GM12874 (cell line): Measurements from ENCODE around the gene TENM4.
A peak's percentile ranks its signal among the peaks of the same experiment; 100 is the strongest.

Source experiments
- TF ChIP-seq, protein P1 (sequence below): IDR thresholded peaks from 2 replicates; pipeline ENCODE4 v1.5.1; 2011; ENCODE audit warnings: low read depth, mild to moderate bottlenecking, control low read depth, low read length, moderate library complexity; ENCODE audit not compliant: insufficient read depth

The TENM4 gene

DNA sequence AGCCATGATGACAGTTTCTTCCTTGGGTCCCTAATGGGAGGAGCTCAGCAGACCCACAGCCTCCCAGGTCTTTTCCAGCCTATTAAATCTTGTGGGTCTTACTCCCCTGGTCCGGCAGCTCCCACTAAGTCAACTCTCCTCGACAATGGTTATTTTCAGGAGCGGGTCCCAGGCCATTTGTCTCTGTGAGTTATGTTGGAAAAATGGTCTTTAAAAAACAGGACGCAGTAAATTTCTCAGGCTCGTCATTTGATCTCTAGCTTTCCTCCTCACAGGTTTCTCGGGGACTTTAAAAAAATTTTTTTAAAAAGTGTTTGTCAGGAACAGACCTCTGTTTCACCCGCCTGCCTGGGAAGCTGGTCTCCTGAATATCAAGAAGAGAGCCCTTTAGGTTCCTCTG, 468.7 kb downstream of the TENM4 start:
- TF ChIP-seq, protein P1, sequence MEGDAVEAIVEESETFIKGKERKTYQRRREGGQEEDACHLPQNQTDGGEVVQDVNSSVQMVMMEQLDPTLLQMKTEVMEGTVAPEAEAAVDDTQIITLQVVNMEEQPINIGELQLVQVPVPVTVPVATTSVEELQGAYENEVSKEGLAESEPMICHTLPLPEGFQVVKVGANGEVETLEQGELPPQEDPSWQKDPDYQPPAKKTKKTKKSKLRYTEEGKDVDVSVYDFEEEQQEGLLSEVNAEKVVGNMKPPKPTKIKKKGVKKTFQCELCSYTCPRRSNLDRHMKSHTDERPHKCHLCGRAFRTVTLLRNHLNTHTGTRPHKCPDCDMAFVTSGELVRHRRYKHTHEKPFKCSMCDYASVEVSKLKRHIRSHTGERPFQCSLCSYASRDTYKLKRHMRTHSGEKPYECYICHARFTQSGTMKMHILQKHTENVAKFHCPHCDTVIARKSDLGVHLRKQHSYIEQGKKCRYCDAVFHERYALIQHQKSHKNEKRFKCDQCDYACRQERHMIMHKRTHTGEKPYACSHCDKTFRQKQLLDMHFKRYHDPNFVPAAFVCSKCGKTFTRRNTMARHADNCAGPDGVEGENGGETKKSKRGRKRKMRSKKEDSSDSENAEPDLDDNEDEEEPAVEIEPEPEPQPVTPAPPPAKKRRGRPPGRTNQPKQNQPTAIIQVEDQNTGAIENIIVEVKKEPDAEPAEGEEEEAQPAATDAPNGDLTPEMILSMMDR = no peak

DNA sequence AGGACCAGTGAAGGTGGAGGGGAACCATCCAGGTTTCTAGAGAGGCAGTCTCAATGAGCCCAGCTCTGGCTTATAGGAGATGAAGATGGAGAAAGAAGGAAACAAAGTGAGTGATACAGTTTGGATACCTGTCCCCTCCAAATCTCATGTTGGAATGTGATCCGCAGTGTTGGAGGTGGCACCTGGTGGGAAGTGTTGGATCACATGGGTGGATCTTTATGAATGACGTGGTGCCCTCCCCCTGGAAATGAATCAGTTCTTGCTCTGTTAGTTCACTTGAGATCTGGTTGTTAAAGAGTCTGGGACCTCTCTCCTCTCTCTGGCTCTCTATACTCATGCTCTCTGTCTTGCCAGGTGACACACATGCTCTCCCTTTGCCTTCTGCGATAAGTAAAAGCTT, 473.0 kb downstream of the TENM4 start:
- TF ChIP-seq, protein P1 = no peak

- TF ChIP-seq, protein P1 = no peak
Measured at GRCh38 chr11:78965432-78965831, 475.4 kb downstream of the TENM4 start.

GRCh38 chr11:78961937-78962701, 478.7 kb downstream of the TENM4 start:
- TF ChIP-seq, protein P1 = no peak

GRCh38 chr11:78961247-78961646, 479.6 kb downstream of the TENM4 start:
- TF ChIP-seq, protein P1 = 0 out of 2 replicates have a peak, but pooled peaks have one; percentile 6

DNA sequence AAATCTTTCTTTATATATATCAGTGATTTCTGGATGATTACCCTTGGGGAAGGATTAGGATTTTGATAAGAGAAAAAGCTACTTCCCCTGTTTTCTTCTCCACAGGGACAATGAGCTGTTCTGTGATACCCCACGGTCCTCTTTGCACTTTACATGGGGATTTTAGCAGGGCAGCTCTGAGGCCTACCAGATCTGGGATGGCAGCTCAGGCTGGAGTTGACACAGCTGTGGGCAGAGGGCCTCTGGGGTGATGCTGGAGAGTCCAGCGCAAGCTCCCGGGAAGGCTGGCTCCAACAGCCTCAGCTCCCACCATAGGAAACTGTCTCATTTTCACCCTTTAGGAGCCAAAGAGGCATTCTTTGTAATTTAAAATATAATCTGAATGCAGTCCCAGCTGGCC, 482.4 kb downstream of the TENM4 start:
- TF ChIP-seq, protein P1 = no peak

DNA sequence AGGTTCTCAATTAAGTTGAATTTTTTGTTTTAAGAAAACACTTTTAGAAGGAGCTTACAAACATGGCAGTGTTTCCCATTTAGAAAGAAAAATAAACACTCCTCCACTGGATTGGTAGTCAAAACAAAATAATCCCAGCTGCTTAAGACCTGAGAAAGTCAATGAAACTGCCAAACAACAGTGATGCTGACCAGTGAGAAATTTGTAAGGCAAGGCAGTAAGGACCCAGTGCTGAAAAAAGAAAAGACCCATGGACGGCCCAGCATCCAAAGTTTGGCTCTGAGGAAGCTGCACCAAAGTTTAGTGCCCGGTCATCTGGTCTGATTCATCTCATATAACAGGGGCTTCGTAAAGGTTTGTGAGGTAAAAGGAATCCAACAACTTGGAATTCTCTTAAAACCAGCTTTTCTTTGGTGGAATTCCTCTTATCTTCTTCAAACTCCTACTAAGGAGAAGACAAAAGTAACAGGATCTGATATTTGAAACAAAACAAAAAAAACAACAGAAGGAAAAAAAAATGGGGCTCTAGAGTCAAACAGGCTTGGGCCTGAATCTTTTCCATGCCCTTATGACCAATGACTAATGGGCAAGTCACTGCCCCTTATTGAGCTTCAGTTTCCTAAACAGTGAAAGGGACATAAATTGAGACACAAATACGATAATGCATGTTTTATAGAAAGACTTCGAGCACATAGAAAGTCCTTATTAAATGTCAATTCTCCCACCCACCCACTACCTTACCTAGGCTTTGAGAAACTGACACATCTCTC, 483.2 kb downstream of the TENM4 start:
- TF ChIP-seq, protein P1 = no peak
